ENCODE results near the gene S100A2. TPM values are rescaled to one million over a fixed set of nuclear protein-coding genes. Genes with fewer than 3 reads are reported as not detected.

Gene S100A2
- total and polyA plus RNA-seq, 2 experiments from 2014 or later: 0.66 to 0.89 TPM

DNA sequence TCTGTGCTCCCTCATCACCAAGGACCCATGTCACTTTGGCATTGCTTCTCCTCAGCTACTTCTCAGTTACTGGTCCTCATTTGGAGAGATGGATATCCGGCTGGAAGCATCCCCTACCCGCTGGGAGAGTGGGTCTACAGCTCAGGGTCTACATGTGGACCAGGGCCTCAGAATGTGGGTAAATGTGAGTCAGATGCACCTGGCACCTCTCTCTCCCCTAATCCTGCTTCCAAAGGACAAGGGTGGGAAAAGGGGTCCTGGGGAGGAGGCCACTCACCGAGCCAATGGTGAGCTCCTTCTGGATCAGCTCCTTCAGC lies 30.8 kb downstream of the S100A2 start:
- TF ChIP-seq, protein P1, sequence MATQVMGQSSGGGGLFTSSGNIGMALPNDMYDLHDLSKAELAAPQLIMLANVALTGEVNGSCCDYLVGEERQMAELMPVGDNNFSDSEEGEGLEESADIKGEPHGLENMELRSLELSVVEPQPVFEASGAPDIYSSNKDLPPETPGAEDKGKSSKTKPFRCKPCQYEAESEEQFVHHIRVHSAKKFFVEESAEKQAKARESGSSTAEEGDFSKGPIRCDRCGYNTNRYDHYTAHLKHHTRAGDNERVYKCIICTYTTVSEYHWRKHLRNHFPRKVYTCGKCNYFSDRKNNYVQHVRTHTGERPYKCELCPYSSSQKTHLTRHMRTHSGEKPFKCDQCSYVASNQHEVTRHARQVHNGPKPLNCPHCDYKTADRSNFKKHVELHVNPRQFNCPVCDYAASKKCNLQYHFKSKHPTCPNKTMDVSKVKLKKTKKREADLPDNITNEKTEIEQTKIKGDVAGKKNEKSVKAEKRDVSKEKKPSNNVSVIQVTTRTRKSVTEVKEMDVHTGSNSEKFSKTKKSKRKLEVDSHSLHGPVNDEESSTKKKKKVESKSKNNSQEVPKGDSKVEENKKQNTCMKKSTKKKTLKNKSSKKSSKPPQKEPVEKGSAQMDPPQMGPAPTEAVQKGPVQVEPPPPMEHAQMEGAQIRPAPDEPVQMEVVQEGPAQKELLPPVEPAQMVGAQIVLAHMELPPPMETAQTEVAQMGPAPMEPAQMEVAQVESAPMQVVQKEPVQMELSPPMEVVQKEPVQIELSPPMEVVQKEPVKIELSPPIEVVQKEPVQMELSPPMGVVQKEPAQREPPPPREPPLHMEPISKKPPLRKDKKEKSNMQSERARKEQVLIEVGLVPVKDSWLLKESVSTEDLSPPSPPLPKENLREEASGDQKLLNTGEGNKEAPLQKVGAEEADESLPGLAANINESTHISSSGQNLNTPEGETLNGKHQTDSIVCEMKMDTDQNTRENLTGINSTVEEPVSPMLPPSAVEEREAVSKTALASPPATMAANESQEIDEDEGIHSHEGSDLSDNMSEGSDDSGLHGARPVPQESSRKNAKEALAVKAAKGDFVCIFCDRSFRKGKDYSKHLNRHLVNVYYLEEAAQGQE (IDR thresholded peaks at IDR 0.05; ENCODE audit: unreplicated experiment): no peak
- TF ChIP-seq, protein P2, sequence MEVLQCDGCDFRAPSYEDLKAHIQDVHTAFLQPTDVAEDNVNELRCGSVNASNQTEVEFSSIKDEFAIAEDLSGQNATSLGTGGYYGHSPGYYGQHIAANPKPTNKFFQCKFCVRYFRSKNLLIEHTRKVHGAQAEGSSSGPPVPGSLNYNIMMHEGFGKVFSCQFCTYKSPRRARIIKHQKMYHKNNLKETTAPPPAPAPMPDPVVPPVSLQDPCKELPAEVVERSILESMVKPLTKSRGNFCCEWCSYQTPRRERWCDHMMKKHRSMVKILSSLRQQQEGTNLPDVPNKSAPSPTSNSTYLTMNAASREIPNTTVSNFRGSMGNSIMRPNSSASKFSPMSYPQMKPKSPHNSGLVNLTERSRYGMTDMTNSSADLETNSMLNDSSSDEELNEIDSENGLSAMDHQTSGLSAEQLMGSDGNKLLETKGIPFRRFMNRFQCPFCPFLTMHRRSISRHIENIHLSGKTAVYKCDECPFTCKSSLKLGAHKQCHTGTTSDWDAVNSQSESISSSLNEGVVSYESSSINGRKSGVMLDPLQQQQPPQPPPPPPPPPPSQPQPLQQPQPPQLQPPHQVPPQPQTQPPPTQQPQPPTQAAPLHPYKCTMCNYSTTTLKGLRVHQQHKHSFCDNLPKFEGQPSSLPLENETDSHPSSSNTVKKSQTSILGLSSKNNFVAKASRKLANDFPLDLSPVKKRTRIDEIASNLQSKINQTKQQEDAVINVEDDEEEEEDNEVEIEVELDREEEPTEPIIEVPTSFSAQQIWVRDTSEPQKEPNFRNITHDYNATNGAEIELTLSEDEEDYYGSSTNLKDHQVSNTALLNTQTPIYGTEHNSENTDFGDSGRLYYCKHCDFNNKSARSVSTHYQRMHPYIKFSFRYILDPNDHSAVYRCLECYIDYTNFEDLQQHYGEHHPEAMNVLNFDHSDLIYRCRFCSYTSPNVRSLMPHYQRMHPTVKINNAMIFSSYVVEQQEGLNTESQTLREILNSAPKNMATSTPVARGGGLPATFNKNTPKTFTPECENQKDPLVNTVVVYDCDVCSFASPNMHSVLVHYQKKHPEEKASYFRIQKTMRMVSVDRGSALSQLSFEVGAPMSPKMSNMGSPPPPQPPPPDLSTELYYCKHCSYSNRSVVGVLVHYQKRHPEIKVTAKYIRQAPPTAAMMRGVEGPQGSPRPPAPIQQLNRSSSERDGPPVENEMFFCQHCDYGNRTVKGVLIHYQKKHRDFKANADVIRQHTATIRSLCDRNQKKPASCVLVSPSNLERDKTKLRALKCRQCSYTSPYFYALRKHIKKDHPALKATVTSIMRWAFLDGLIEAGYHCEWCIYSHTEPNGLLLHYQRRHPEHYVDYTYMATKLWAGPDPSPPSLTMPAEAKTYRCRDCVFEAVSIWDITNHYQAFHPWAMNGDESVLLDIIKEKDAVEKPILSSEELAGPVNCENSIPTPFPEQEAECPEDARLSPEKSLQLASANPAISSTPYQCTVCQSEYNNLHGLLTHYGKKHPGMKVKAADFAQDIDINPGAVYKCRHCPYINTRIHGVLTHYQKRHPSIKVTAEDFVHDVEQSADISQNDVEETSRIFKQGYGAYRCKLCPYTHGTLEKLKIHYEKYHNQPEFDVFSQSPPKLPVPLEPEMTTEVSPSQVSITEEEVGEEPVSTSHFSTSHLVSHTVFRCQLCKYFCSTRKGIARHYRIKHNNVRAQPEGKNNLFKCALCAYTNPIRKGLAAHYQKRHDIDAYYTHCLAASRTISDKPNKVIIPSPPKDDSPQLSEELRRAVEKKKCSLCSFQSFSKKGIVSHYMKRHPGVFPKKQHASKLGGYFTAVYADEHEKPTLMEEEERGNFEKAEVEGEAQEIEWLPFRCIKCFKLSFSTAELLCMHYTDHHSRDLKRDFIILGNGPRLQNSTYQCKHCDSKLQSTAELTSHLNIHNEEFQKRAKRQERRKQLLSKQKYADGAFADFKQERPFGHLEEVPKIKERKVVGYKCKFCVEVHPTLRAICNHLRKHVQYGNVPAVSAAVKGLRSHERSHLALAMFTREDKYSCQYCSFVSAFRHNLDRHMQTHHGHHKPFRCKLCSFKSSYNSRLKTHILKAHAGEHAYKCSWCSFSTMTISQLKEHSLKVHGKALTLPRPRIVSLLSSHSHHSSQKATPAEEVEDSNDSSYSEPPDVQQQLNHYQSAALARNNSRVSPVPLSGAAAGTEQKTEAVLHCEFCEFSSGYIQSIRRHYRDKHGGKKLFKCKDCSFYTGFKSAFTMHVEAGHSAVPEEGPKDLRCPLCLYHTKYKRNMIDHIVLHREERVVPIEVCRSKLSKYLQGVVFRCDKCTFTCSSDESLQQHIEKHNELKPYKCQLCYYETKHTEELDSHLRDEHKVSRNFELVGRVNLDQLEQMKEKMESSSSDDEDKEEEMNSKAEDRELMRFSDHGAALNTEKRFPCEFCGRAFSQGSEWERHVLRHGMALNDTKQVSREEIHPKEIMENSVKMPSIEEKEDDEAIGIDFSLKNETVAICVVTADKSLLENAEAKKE (CRISPR knock-in tag; IDR thresholded peaks at IDR 0.05): no peak
- TF ChIP-seq STAT1 (IDR thresholded peaks at IDR 0.05; ENCODE audit: unreplicated experiment): no peak
- TF ChIP-seq CREB1 (CRISPR knock-in tag; IDR thresholded peaks at IDR 0.05; ENCODE audit: low read depth): no peak
- no peak for TF ChIP-seq NANOG (IDR thresholded peaks at IDR 0.05; ENCODE audit: borderline replicate concordance)
- TF ChIP-seq EZH2phosphoT487 (IDR thresholded peaks at IDR 0.05; ENCODE audit: unreplicated experiment): no peak
- TF ChIP-seq ZNF114 (CRISPR knock-in tag; IDR thresholded peaks at IDR 0.05): no peak
- TF ChIP-seq, protein P3, sequence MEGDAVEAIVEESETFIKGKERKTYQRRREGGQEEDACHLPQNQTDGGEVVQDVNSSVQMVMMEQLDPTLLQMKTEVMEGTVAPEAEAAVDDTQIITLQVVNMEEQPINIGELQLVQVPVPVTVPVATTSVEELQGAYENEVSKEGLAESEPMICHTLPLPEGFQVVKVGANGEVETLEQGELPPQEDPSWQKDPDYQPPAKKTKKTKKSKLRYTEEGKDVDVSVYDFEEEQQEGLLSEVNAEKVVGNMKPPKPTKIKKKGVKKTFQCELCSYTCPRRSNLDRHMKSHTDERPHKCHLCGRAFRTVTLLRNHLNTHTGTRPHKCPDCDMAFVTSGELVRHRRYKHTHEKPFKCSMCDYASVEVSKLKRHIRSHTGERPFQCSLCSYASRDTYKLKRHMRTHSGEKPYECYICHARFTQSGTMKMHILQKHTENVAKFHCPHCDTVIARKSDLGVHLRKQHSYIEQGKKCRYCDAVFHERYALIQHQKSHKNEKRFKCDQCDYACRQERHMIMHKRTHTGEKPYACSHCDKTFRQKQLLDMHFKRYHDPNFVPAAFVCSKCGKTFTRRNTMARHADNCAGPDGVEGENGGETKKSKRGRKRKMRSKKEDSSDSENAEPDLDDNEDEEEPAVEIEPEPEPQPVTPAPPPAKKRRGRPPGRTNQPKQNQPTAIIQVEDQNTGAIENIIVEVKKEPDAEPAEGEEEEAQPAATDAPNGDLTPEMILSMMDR (conservative IDR thresholded peaks at IDR 0.05; ENCODE audit: low read depth in 2 of 2): no peak
- no peak for TF ChIP-seq POLR2AphosphoS5 (IDR thresholded peaks at IDR 0.05; ENCODE audit: low read depth)
- Histone ChIP-seq H3K79me2 (replicated peaks; ENCODE audit: insufficient read depth) (no peaks in the 10 kb centered on the region), H2AFZ (no peak overlapping the region), H3K9me2 (ENCODE audit: insufficient read depth) (no peaks in the 10 kb centered on the region), H3K4me3 (0 out of 2 replicates have a peak overlapping the region, but pooled peaks have one; percentile 63), H3K27ac (ENCODE audit: low read depth) (no peak overlapping the region), H4K20me1 (replicated peaks; ENCODE audit: insufficient read depth) (no peaks in the 10 kb centered on the region), H3K36me3 (ENCODE audit: insufficient read depth) (no peaks in the 10 kb centered on the region), H3F3A (replicated peaks; ENCODE audit: low read depth) (peaks cover 16% of the 10 kb centered on the region; the same call in 1 of the 2 replicates), H3K4me1 (ENCODE audit: insufficient read depth) (peaks cover 37% of the 10 kb centered on the region), H3K27me3 (ENCODE audit: insufficient read depth) (peaks cover 32% of the 10 kb centered on the region), H3K4me2 (peak overlapping the region; percentile 87; the same call in 1 of the 2 replicates)
- H3K4me3 Mint-ChIP-seq: no peak overlapping the region
- peaks cover 35% of the 10 kb centered on the region for H3K27me3 Mint-ChIP-seq (ENCODE audit: insufficient read depth, low read depth, poor library complexity)
- peaks cover 43% of the 10 kb centered on the region for H3K4me1 Mint-ChIP-seq
- no peak for ATAC-seq
- no peaks in the 10 kb centered on the region for H3K9me3 Mint-ChIP-seq
- no peak overlapping the region for H3K27ac Mint-ChIP-seq
- H3K36me3 Mint-ChIP-seq (ENCODE audit: low read depth): no peaks in the 10 kb centered on the region; the same call in 2 of the 3 replicates
- DNase-seq (ENCODE audit: low spot score): no peak

Measured in GM23338 (cell line).